IPS-NIHi7 (cell line): Measurements from ENCODE around the gene ATR.
"Not testable (repeated sequence)": the region's sequence is repeated elsewhere in the genome, so short reads cannot be mapped to it uniquely, and the experiment has no call there.

Source experiments
- DNase-seq: peaks from one replicate; pipeline ENCODE4 v3.0.0; 2012; ENCODE audit warnings: mixed read lengths; ENCODE audit errors: extremely low spot score

ATR gene

DNA sequence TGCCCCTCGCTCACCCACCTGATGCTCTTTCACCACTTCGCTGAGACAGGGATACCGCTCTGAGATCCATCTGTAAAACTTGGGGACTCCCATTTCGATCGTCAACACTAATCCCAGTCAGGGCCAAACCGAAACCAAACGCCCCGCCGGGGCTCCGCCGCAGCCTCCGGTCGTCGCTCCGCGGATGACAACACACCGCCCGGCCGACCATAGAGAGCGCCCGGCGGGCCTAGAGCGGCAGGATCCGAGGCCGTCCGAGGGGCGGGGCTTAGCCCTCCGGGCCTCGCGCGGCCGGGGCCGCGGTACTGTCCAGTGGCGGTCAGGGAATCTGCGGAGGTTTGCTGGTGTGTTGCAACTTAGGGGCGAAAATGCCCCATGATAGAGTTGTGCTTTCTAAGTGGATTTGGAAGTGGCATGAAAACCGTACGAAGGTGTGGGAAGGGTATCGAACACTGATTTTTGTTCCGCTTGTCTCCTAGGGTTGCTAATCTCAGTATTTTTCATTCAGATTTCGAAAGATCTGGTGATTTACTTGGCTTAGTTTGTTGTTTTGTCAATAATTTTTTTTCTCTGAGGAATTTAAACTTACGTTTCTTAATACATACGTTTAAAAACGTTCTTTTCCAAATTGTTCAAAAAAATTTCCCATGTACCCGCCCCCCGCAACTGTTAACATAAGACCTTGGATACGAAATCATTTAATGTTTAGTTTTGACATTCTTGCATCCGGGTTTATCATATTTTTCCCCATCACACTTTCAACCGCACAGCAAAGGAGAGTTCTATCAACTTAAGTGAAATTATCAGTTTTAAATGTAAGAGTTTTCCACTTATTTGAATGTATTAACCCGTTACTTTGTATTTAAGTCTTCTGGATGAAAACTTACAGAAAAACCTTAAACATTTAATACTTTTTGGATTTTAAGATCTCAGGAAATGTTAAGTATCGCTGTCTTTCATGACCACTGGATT, 130.4 kb downstream of the ATR start, which contains the start of gene XRN1:
XRN1 (minus strand) TSS at position 186 of the 972 bp plus-strand sequence; CDS start at position 93, 93 bp downstream.
- peak; percentile 100 for DNase-seq

DNA sequence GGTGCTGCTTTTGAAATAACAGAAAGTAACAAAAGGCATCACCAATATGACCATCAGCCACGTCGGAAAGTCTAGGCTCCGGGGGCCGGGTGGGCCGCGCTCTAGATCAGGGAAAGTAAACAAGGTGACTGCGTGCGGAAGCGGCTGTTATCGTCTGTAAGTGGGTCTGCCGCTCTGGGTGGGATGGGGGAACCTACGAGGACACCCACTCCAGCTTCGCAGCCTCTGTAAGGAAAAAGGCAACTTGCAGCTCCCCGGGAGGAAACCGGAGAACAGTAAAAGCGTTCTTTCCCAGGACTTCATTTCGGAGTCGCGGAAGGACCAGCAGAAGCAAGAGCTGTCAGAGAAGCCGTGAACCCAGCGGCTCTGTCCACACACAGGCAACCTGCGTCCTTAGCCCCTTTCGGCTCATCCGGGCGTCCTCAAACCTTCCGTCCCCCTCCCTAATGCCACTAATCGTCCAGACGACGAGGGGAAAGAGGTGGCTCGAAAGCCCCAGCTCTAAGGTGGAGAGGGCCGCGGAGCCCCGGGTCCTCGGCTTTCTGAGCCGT, 131.2 kb downstream of the ATR start:
- DNase-seq: peak; percentile 41

DNA sequence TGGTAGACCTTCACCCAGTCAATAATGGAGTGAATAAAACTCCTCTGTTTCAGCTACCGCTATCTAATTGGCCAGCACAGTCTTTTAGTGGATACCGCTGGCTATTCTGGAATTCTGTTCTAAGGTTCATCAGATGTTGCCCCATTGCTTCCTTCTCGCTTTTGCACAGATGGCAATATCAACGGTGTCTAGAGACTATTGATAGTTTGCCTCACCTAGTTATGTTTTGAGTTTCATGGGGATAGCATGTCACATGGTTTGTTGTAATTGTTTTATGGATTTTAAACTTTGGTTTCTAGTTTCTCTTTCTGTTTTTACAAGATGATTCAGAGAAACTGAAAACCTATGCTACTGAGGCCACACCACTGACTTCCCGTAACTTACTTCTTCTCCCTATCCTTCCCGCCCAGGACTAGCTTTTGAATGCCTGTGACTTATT, 132.7 kb downstream of the ATR start:
- no peak for DNase-seq

DNA sequence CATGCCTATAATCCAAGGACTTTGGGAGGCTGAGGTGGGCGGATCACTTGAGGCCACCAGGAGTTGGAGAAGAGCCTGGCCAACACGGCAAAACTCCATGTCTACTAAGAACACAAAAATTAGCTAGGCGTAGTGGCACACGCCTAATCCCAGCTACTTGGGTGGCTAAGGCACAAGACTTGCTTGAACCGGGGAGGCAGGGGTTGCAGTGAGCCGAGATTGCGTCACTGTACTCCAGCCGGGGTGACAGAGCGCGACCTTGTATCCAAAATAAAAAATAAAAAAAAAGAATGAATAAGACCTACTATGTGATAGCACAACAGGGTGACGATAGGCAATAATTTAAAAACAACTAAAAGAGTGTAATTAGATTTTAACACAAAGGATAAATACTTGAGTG, 134.2 kb downstream of the ATR start:
- DNase-seq: no peak

DNA sequence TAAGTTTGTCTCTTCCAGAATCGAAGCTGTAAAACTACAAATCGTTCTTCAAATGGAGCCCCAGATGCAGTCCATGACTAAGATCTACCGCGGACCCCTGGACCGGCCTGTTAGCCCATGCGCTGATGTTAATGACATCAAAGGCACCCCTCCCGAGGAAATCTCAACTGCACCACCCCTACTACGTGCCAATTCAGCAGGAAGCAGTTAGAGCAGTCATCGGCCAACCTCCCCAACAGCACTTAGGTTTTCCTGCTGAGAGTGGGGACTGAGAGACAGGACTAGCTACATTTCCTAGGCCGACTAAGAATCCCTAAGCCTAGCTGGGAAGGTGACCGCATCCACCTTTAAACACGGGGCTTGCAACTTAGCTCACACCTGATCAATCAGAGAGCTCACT, 135.5 kb downstream of the ATR start:
- not testable (repeated sequence) for DNase-seq

DNA sequence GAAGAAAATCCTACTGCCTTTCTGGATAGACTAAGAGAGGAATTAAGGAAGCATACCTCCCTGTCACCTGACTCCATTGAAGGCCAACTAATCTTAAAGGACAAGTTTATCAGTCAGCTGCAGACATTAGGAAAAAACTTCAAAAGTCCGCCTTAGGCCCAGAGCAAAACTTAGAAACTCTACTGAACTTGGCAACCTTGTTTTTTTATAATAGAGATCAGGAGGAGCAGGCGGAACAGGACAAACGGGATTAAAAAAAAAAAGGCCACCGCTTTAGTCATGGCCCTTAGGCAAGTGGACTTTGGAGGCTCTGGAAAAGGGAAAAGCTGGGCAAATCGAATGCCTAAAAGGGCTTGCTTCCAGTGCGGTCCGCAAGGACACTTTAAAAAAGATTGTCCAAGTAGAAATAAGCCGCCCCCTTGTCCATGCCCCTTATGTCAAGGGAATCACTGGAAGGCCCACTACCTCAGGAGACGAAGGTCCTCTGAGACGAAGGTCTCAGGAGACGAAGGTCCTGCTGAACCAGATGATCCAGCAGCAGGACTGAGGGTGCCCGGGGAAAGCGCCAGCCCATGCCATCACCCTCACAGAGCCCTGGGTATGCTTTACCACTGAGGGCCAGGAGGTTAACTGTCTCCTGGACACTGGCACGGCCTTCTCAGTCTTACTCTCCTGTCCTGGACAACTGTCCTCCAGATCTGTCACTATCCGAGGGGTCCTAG, 138.9 kb downstream of the ATR start:
- not testable (repeated sequence) for DNase-seq

DNA sequence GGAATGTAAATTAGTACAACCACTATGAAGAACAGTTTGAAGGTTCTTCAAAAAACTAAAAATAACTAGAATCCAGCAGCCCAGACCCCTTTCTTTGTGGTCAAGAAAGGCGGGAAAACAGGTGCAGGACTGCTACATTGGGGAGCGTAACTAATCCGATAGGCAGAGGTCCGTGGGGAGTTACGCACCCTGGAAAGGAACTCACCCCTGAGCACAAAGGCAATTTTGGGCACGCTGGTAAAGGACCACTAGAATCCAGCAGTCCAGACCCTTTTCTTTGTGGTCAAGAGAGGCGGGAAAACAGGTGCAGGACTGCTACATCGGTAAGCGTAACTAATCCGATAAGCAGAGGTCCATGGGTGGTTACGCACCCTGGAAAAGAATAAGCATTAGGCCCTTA, 140.4 kb downstream of the ATR start:
- DNase-seq: not testable (repeated sequence)

DNA sequence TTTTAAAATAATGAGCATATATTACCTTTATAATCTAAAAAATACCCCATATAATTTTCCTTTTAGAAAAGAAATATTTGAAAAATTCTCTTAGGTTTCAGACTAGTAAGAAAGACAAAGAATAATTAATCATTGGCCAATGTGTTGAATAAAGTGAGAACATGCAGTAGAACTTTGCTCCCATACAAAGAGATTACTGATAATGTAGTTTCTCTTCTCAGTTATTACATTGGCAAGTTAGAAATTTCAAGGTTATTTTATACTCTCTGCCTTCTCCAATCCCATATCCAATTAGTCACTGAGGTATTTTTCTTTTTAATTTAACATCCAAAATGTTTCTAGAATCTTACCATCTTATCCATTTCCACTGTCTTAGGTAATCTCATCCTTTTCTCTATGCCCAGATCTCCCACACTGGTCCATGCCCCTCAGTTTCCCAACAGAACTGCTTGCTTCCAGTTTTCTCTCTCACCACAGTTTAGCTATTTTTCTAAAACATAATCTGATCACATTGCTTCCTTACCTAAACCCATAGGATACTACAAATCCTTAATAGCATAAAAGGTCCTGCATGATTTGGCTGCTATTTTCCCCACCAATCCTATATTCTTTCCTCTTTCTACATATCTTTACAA, 141.5 kb downstream of the ATR start:
- no peak for DNase-seq

DNA sequence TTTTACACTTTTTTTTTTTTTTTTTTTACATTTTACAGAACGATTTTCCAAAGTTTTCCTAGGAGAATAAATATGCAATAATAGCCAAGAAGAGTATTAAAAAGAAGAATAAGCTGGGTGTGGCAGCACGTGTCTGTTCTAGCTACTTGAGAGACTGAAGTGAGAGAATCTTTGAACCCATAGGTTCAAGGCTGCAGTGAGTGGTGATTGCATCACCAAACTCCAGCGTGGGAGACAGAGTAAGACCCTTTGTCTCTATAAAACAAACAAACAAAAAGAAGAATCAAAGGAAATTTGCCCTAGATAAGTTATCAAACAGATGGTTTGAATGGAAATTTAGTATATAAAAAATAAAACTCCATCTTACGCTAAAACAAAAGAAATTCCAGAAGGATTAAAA, 144.0 kb downstream of the ATR start:
- DNase-seq: no peak

DNA sequence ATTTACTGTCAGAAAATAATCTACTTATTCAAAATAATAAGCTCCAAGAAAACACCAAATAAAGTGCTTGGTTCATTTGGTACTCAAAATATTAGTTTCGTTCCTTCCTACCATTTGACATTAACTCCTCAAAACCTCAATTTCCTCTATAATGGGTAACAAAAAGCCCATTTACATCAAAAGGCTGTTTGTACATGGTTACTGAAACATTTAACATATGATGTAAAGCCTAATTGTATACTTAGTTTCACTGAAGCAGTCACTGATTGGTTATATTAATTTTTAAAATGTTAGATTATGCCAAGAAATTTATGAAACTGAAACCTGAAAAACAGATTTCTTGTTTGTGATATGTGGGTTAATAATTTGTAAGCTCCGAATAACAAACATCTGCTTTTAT, 145.4 kb downstream of the ATR start:
- DNase-seq: no peak

DNA sequence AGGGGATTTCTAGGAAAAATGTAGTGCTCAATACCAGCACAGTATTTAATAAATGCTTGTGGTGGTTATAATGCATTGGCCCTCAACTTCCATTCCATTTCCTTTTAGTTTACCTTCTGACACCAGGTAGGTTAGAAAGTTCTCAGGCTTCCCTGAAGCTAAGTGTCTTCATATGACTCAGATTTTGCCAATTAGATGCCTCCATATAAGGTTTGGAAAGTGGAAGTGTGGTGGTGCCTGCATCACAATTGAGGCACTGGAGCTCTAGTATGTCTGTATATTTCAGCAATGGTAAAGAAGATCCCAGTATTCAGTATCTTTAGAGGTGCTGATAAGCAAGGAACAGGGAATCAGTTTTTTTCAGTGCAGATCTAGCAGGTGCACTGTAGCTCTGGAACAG, 149.0 kb downstream of the ATR start:
- DNase-seq: no peak

DNA sequence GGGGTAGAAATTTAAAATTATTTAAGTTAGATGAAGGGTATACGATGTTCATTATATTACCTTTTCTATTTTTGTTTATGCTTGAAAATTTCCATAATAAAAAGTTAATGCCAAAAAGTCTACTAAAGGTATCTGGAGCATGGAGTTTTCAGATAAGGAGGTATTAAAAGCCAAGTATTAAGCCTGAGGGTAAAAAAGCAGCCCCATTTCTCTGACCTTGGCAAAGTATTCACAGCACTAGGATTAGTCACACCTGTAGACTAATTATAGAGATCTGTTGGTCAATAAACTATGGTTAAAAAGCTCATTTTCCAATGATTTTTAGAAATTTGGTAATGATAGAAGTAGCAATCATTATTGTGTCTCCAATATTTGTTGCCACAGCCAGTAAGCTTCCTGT, 153.8 kb downstream of the ATR start:
- no peak for DNase-seq

DNA sequence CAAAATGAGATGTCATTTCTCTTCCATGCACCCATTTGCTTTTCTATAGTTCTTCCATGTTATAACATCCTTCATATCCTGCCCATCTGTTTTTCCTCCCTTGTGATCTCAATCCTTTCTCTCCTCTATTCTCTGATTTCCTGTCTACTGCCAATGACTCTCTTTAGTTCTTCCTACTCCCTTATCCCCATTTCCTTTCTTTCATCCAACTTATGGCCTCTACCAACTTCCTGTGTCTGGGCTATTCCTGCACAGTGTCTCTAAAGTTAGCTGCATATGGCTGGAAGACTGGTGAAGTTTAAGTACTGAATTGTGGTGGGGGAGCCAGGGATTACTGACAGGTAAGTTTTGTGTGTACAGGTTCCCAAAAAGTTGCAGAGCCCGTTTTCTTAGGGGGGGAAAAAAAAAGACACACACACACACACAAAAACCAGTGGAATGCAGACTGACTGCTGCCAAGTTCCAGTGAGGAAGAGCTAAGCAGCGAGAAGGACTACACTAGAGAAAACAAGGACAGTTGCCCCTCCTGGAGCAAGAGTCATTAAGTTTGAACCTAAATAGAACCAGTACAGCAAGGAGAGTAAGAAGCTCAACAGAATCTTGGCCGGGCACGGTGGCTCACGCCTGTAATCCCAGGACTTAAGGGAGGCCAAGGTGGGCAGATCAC, 159.5 kb downstream of the ATR start:
- no peak for DNase-seq

DNA sequence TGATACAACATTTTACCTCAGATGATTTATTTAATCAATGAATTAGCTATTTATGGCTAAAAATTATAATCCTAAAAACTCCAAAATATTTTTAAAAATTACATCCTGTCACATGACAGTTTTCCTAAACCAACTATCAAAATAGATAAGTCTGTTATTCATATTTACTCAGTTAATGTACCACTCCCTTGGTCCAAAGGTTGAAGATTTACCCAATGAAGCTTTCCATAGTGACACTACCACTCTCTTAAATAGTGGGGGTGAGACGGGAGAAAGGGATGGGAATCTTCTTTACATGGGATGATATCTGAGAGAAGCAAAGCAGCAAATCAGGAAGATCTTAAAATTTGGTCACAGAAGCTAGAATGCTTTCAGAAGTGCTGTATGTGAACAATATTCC, 161.2 kb downstream of the ATR start:
- no peak for DNase-seq

DNA sequence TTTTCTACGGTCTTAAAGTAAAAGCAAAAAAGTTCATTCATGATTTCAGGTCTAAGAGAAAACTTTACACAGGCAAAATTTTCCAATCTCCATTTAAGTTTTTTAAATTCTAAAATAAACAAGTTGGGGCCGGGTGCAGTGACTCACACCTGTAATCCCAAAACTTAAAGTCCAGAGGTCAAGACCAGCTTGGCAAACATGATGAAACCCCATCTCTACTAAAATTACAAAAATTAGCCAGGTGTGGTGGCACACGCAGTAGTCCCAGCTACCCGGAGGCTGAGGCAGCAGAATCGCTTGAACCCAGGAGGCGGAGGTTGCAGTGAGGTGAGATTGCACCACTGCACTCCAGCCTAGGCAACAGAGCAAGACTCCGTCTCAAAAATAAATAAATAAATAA, 178.0 kb downstream of the ATR start:
- DNase-seq: not testable (repeated sequence)
